Mucosa of gallbladder (tissue), 1 donor: ENCODE results near the gene HSPB9. TPM values are rescaled to one million over a fixed set of nuclear protein-coding genes. Genes with fewer than 3 reads are reported as not detected.
A peak's percentile ranks its signal among the peaks of the same experiment; 100 is the strongest.
"Not testable (repeated sequence)": the region's sequence is repeated elsewhere in the genome, so short reads cannot be mapped to it uniquely, and the experiment has no call there.

Experiments used
- DNase-seq: peaks from one replicate; pipeline ENCODE4 v3.0.0-alpha.2; 2020; ENCODE audit warnings: low spot score
- total RNA-seq: library from RNA; stranded (reverse); gene quantifications from one replicate; pipeline ENCODE4 v1.2.1, GENCODE V29; 2021
- donor health status: DM: no; HTN: no; CAD: no.

HSPB9 gene
- total RNA-seq, 1 donor from 2014 or later = 0.29 TPM

GRCh38 chr17:42120161-42120769 lies 2.3 kb upstream of the HSPB9 start:
- no peak for DNase-seq

- peak; percentile 80 for DNase-seq
Observed at GRCh38 chr17:42120770-42121769, 1.5 kb upstream of the HSPB9 start, which contains the start of gene KAT2A. Gene KAT2A (minus strand): TSS chr17:42121367. CDS start chr17:42121304, 63 bp downstream.

- DNase-seq = no peak
Observed at GRCh38 chr17:42124256-42124655, 1.7 kb downstream of the HSPB9 start.

- DNase-seq = no peak
Observed at GRCh38 chr17:42125565-42125964, 3.0 kb downstream of the HSPB9 start.

GRCh38 chr17:42126836-42127235 lies 4.2 kb downstream of the HSPB9 start:
- DNase-seq = no peak

GRCh38 chr17:42127414-42127813 lies 4.8 kb downstream of the HSPB9 start:
- DNase-seq = no peak

- DNase-seq = no peak
Observed at GRCh38 chr17:42129109-42129837, 6.7 kb downstream of the HSPB9 start.

GRCh38 chr17:42130310-42130936 lies 7.8 kb downstream of the HSPB9 start:
- no peak for DNase-seq

GRCh38 chr17:42131232-42131631 lies 8.6 kb downstream of the HSPB9 start:
- no peak for DNase-seq

- DNase-seq = no peak
Observed at GRCh38 chr17:42131981-42132432, 9.4 kb downstream of the HSPB9 start.

GRCh38 chr17:42132941-42133340 lies 10.3 kb downstream of the HSPB9 start:
- DNase-seq = peak; percentile 56

GRCh38 chr17:42133461-42134041 lies 10.9 kb downstream of the HSPB9 start:
- no peak for DNase-seq

- no peak for DNase-seq
Observed at GRCh38 chr17:42135151-42135550, 12.5 kb downstream of the HSPB9 start.

GRCh38 chr17:42135664-42136653 lies 13.4 kb downstream of the HSPB9 start:
- peak; percentile 87 for DNase-seq

- no peak for DNase-seq
Observed at GRCh38 chr17:42136654-42137051, 14.0 kb downstream of the HSPB9 start.

- DNase-seq = no peak
Observed at GRCh38 chr17:42138749-42139492, 16.3 kb downstream of the HSPB9 start.

- DNase-seq = not testable (repeated sequence)
Observed at GRCh38 chr17:42140690-42141089, 18.1 kb downstream of the HSPB9 start.

- DNase-seq = no peak
Observed at GRCh38 chr17:42141382-42141781, 18.8 kb downstream of the HSPB9 start.

- DNase-seq = no peak
Observed at GRCh38 chr17:42142371-42142896, 19.8 kb downstream of the HSPB9 start.
